Natural killer cell treated with Interleukin-12 subunit alpha and Interleukin-12 subunit beta and Interleukin-15 and Interleukin-18, amount 100 ng/mL, for 72 hours (primary cell): Measurements from ENCODE around the gene KRTAP16-1. TPM values are rescaled to one million over a fixed set of nuclear protein-coding genes. Genes with fewer than 3 reads are reported as not detected.

ENCODE experiments used
- ATAC-seq, 2 donors: fragments of 150-1000 bp; cut with Tn5 transposase in 1 of 2; sonication (Bioruptor Pico), chemical (Tn5 transposase) in 1 of 2; 2 replicates each; pipeline ENCODE4 v1.10.0; 2021
- DNase-seq: peaks from one replicate; pipeline ENCODE4 v3.0.0; 2022; ENCODE audit warnings: low spot score
- H3K27ac Mint-ChIP-seq, 2 donors: 1 replicate in 1 of 2; 2 replicates in 1 of 2; pipeline ENCODE4 v1.8.0; 2022; ENCODE audit warnings: mixed read lengths in 2 of 2, mild to moderate bottlenecking in 1 of 2, moderate library complexity in 1 of 2
- H3K27me3 Mint-ChIP-seq, 2 donors: 1 replicate in 1 of 2; 2 replicates in 1 of 2; pipeline ENCODE4 v1.8.0; 2022; ENCODE audit warnings: mixed read lengths in 2 of 2
- H3K36me3 Mint-ChIP-seq: one replicate; pipeline ENCODE4 v1.8.0; 2022; ENCODE audit warnings: mixed read lengths
- H3K4me1 Mint-ChIP-seq, 2 donors: 1 replicate in 1 of 2; 2 replicates in 1 of 2; pipeline ENCODE4 v1.8.0; 2022; ENCODE audit warnings: low read depth in 2 of 2, mixed read lengths in 2 of 2, mild to moderate bottlenecking in 1 of 2
- H3K4me3 Mint-ChIP-seq: one replicate; pipeline ENCODE4 v1.8.0; 2022; ENCODE audit warnings: mixed read lengths
- H3K9me3 Mint-ChIP-seq: 2 replicates; pipeline ENCODE4 v1.8.0; 2022; ENCODE audit warnings: mixed read lengths
- total RNA-seq, 2 donors: library from RNA; stranded (reverse); gene quantifications; one replicate each; pipeline ENCODE4 v1.2.3, GENCODE V29; 2022

KRTAP16-1 gene
- total RNA-seq, 2 donors from 2014 or later: not detected

- H3K36me3 Mint-ChIP-seq: peaks cover 13% of the 10 kb centered on the region
- DNase-seq (no peak), ATAC-seq (no peak)
- H3K4me1 Mint-ChIP-seq: peaks cover 34 to 36% of the 10 kb centered on the region in 2 donors
- peaks cover 5% of the 10 kb centered on the region for H3K9me3 Mint-ChIP-seq
- H3K4me3 Mint-ChIP-seq: peak overlapping the region; percentile 31
- no peak overlapping the region for H3K27ac Mint-ChIP-seq
- H3K27me3 Mint-ChIP-seq: peaks cover 5 to 16% of the 10 kb centered on the region in 2 donors
Observed at GRCh38 chr17:41338961-41339485, 29.9 kb upstream of the KRTAP16-1 start.

DNA sequence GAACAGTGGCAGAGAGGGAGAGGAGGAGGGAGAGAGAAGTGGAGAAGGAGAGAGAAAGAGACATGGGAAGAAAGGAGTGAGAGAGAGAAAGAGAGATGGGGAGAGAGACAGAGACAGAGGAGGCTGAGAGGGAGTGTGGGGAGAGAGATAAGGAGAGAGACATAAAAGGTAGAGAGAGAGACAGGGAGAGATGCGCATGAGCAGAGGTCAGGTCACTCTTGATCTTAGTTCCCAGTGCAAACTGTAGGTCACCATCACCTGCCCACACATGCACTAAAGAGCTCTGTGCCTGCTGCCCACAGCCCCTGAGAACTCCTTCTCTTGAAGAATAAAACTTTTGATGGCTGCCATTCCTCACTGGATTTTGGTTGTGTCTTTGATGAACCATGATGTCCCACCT lies 26.6 kb upstream of the KRTAP16-1 start:
- Mint-ChIP-seq H3K27ac (no peak overlapping the region), H3K4me3 (no peak overlapping the region), H3K4me1 (peaks cover 22 to 28% of the 10 kb centered on the region in 2 donors), H3K36me3 (no peaks in the 10 kb centered on the region), H3K27me3 (peaks cover 5 to 9% of the 10 kb centered on the region in 2 donors), H3K9me3 (no peaks in the 10 kb centered on the region)
- DNase-seq (no peak), ATAC-seq (no peak)

- H3K27ac Mint-ChIP-seq: no peak overlapping the region
- H3K4me3 Mint-ChIP-seq: no peak overlapping the region
- peaks cover 0 to 3% of the 10 kb centered on the region in 2 donors for H3K27me3 Mint-ChIP-seq
- no peaks in the 10 kb centered on the region for H3K9me3 Mint-ChIP-seq
- DNase-seq (no peak), ATAC-seq (no peak)
- peaks cover 11 to 20% of the 10 kb centered on the region in 2 donors for H3K4me1 Mint-ChIP-seq
- H3K36me3 Mint-ChIP-seq: no peaks in the 10 kb centered on the region
Observed at GRCh38 chr17:41334385-41335305, 25.5 kb upstream of the KRTAP16-1 start.

DNA sequence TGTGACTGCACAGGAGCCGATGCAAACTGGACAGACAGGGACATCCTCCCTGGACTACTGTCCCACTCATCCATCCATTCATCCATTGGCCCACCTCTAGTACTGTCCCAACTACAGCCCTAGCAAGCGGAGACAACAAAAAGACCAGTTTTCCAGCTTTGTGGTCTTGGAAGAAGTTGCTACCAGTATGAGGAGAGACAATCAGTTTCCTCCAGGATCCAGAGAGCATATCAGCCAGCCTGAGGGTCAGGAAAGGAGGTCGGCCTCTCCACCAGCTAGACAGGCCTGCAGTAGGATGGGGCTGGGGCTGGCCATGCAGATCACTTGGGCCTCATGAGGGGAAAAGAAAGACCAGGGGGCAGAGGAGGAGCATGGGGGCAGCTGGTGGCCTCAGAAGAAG lies 24.7 kb upstream of the KRTAP16-1 start:
- H3K27me3 Mint-ChIP-seq: no peaks in the 10 kb centered on the region
- DNase-seq: no peak
- no peaks in the 10 kb centered on the region for H3K36me3 Mint-ChIP-seq
- no peaks in the 10 kb centered on the region for H3K9me3 Mint-ChIP-seq
- H3K27ac Mint-ChIP-seq: no peak overlapping the region
- H3K4me1 Mint-ChIP-seq: peaks cover 3 to 12% of the 10 kb centered on the region in 2 donors
- H3K4me3 Mint-ChIP-seq: no peak overlapping the region
- no peak for ATAC-seq

DNA sequence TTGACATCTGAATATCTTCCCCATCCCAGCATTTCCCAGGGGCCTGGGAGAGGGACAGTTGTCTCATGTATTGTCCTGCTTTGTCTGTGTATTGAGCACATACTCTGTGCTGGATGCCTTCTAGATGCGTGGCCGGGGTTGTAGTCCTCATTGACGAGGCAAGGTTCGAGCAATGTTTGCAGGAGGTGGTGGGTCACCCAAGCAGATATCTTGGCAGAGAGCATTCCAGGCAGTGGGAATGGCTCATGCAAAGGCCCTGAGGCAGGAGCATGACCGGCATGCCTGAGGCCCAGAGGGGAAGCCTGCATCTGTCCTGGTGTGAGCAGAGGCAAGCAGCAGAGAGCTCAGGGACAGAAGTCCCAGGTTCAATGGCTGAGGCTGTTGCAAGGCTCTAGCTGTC lies 24.0 kb upstream of the KRTAP16-1 start:
- no peak for ATAC-seq
- no peaks in the 10 kb centered on the region for H3K9me3 Mint-ChIP-seq
- H3K27me3 Mint-ChIP-seq: no peaks in the 10 kb centered on the region
- no peak overlapping the region for H3K27ac Mint-ChIP-seq
- peaks cover 0 to 12% of the 10 kb centered on the region in 2 donors for H3K4me1 Mint-ChIP-seq
- H3K4me3 Mint-ChIP-seq: no peak overlapping the region
- no peaks in the 10 kb centered on the region for H3K36me3 Mint-ChIP-seq
- DNase-seq: no peak

GRCh38 chr17:41332239-41332638 lies 23.1 kb upstream of the KRTAP16-1 start:
- H3K9me3 Mint-ChIP-seq: no peaks in the 10 kb centered on the region
- DNase-seq (no peak), ATAC-seq (no peak)
- H3K27ac Mint-ChIP-seq: no peak overlapping the region
- H3K36me3 Mint-ChIP-seq: no peaks in the 10 kb centered on the region
- no peak overlapping the region for H3K4me3 Mint-ChIP-seq
- peaks cover 0 to 12% of the 10 kb centered on the region in 2 donors for H3K4me1 Mint-ChIP-seq
- H3K27me3 Mint-ChIP-seq: no peaks in the 10 kb centered on the region

GRCh38 chr17:41331606-41332005 lies 22.5 kb upstream of the KRTAP16-1 start:
- Mint-ChIP-seq H3K9me3 (no peaks in the 10 kb centered on the region), H3K4me3 (no peak overlapping the region), H3K27ac (no peak overlapping the region), H3K4me1 (peaks cover 0 to 12% of the 10 kb centered on the region in 2 donors), H3K36me3 (no peaks in the 10 kb centered on the region), H3K27me3 (no peaks in the 10 kb centered on the region)
- DNase-seq (no peak), ATAC-seq (no peak)

GRCh38 chr17:41329279-41329948 lies 20.3 kb upstream of the KRTAP16-1 start:
- DNase-seq (no peak), ATAC-seq (no peak)
- Mint-ChIP-seq H3K27me3 (no peaks in the 10 kb centered on the region), H3K36me3 (no peaks in the 10 kb centered on the region), H3K9me3 (no peaks in the 10 kb centered on the region), H3K4me1 (peaks cover 0 to 6% of the 10 kb centered on the region in 2 donors), H3K4me3 (no peak overlapping the region), H3K27ac (no peak overlapping the region)

- H3K4me1 Mint-ChIP-seq: no peaks in the 10 kb centered on the region
- no peaks in the 10 kb centered on the region for H3K27me3 Mint-ChIP-seq
- no peaks in the 10 kb centered on the region for H3K36me3 Mint-ChIP-seq
- no peak for ATAC-seq
- no peak overlapping the region for H3K27ac Mint-ChIP-seq
- no peak for DNase-seq
- H3K4me3 Mint-ChIP-seq: no peak overlapping the region
- no peaks in the 10 kb centered on the region for H3K9me3 Mint-ChIP-seq
Observed at GRCh38 chr17:41328207-41328606, 19.1 kb upstream of the KRTAP16-1 start.

- Mint-ChIP-seq H3K27ac (no peak overlapping the region), H3K9me3 (no peaks in the 10 kb centered on the region), H3K36me3 (no peaks in the 10 kb centered on the region), H3K4me3 (no peak overlapping the region), H3K4me1 (no peaks in the 10 kb centered on the region), H3K27me3 (no peaks in the 10 kb centered on the region)
- DNase-seq (no peak), ATAC-seq (no peak)
Observed at GRCh38 chr17:41327411-41328120, 18.5 kb upstream of the KRTAP16-1 start.

- no peak overlapping the region for H3K27ac Mint-ChIP-seq
- ATAC-seq: no peak
- H3K27me3 Mint-ChIP-seq: no peaks in the 10 kb centered on the region
- no peak overlapping the region for H3K4me3 Mint-ChIP-seq
- no peaks in the 10 kb centered on the region for H3K4me1 Mint-ChIP-seq
- no peaks in the 10 kb centered on the region for H3K9me3 Mint-ChIP-seq
- DNase-seq: no peak
- H3K36me3 Mint-ChIP-seq: no peaks in the 10 kb centered on the region
Observed at GRCh38 chr17:41326173-41327145, 17.4 kb upstream of the KRTAP16-1 start.

DNA sequence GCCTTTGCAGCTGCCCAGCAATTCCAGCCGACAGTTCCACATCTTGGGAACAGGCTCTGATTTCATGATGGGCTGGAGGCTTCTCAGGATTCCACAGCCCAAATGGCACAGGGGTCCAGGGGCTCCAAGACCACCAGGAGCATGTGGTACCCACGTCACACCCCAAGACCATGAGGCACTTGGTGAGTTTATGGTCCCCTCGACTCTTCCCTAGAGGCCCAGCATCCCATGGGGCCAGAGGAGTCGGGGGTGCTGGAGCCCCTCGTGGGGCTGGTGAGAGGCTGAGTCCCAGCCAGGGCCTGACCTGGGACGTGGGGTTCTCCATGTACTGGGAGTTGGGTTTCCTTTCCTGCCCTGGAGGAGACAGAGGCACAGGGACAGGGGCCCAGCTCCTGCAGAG lies 16.5 kb upstream of the KRTAP16-1 start:
- DNase-seq (no peak), ATAC-seq (no peak)
- no peaks in the 10 kb centered on the region for H3K27me3 Mint-ChIP-seq
- H3K4me3 Mint-ChIP-seq: no peak overlapping the region
- no peaks in the 10 kb centered on the region for H3K36me3 Mint-ChIP-seq
- no peaks in the 10 kb centered on the region for H3K4me1 Mint-ChIP-seq
- H3K9me3 Mint-ChIP-seq: no peaks in the 10 kb centered on the region
- H3K27ac Mint-ChIP-seq: no peak overlapping the region

- no peak overlapping the region for H3K4me3 Mint-ChIP-seq
- no peaks in the 10 kb centered on the region for H3K27me3 Mint-ChIP-seq
- H3K4me1 Mint-ChIP-seq: no peaks in the 10 kb centered on the region
- ATAC-seq: no peak
- H3K9me3 Mint-ChIP-seq: no peaks in the 10 kb centered on the region
- peak; percentile 58 for DNase-seq
- H3K27ac Mint-ChIP-seq: no peak overlapping the region
- H3K36me3 Mint-ChIP-seq: peaks cover 1% of the 10 kb centered on the region
Observed at GRCh38 chr17:41325126-41325525, 16.0 kb upstream of the KRTAP16-1 start.
